ENCODE data around the gene FNBP1L. TPM values are rescaled to one million over a fixed set of nuclear protein-coding genes. Genes with fewer than 3 reads are reported as not detected.
"Not testable (repeated sequence)": the region's sequence is repeated elsewhere in the genome, so short reads cannot be mapped to it uniquely, and the experiment has no call there.

Gene FNBP1L
- total RNA-seq, 8 experiments from 2014 or later: 4.8 to 189 (median 125) TPM

- WGBS, 10 experiments: 17 to 100% (median 45%) methylated on average over 3 to 8 of the region's 9 CpGs
- H3K4me1 ChIP-seq (replicated peaks in 1 of 2): peaks cover 13 to 19% of the 10 kb centered on the region in 2 donors
- peak; percentile 50 to 92 (median 86) for ATAC-seq (replicated peaks in 6 of 8)
- H3K4me3 ChIP-seq: no peak overlapping the region
- no peak overlapping the region for H3K27ac ChIP-seq
- in situ Hi-C loops (cut with MboI; ENCODE audit: low pct_unique_long_range_greater_than_20kb in 2 of 9, low sequenced_read_pairs in 9 of 9, unreplicated experiment in 9 of 9): no loop called here
These were observed 105.0 kb downstream of the FNBP1L start for GRCh38 chr1:93552741-93553455.

DNA sequence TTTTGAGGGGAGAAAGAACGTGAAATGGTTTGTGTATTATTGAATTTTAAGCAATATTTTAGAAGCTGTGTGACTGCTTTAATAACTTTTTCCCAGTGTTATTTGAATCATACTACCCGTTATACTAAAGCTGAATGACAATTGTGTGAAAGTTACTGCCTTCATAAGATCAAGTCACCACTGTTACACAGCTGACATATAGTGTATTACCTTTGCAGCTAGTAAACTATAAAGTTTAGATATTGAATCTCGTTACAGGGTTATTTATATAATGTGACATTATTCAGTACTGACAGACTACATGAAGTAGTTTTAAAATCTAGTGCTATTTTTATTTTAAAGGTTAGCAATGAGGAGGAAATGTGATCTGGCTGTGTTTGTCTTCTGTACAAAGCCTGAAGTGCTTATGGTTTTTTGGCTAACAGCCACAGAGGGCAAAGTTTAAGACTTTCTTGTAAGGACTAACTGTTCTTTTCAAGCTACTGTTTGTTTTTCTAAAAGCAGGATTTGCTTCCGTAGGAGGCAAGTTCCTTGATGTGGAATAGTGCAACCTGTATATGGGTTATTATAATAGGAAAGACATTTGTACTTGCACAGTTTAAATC, 106.1 kb downstream of the FNBP1L start:
- H3K27ac ChIP-seq; in situ Hi-C loops (cut with MboI; ENCODE audit: low pct_unique_long_range_greater_than_20kb in 2 of 9, low sequenced_read_pairs in 9 of 9, unreplicated experiment in 9 of 9); H3K4me3 ChIP-seq; ATAC-seq (replicated peaks in 6 of 8): not testable (repeated sequence)
- H3K4me1 ChIP-seq (replicated peaks in 1 of 2): peaks cover 13 to 19% of the 10 kb centered on the region in 2 donors
- WGBS, 10 experiments: 60 to 92% (median 83%) methylated on average over 1 to 4 of the region's 4 CpGs; no CpG with 5 or more reads in 1 of the 10 experiments

- H3K4me1 ChIP-seq (replicated peaks in 1 of 2): peaks cover 13 to 19% of the 10 kb centered on the region in 2 donors
- no peak overlapping the region for H3K27ac ChIP-seq
- no peak for ATAC-seq (replicated peaks in 6 of 8)
- 81 to 98% (median 93%) methylated on average over 4 to 7 of the region's 7 CpGs for WGBS, 10 experiments
- in situ Hi-C loops (cut with MboI; ENCODE audit: low pct_unique_long_range_greater_than_20kb in 2 of 9, low sequenced_read_pairs in 9 of 9, unreplicated experiment in 9 of 9): no loop called here
- H3K4me3 ChIP-seq: no peak overlapping the region
These were observed 107.3 kb downstream of the FNBP1L start for GRCh38 chr1:93554883-93555872.

- peaks cover 13 to 19% of the 10 kb centered on the region in 2 donors for H3K4me1 ChIP-seq (replicated peaks in 1 of 2)
- no peak overlapping the region for H3K4me3 ChIP-seq
- in situ Hi-C loops (cut with MboI; ENCODE audit: low pct_unique_long_range_greater_than_20kb in 2 of 9, low sequenced_read_pairs in 9 of 9, unreplicated experiment in 9 of 9): no loop called here
- no peak overlapping the region for H3K27ac ChIP-seq
- ATAC-seq (replicated peaks in 6 of 8): no peak
- 83 to 100% (median 90%) methylated on average over 1 to 2 of the region's 2 CpGs; no CpG with 5 or more reads in 3 of the 10 experiments for WGBS, 10 experiments
These were observed 108.4 kb downstream of the FNBP1L start for GRCh38 chr1:93556291-93556690.

GRCh38 chr1:93559045-93559444, 111.1 kb downstream of the FNBP1L start:
- no peak overlapping the region for H3K27ac ChIP-seq
- in situ Hi-C loops (cut with MboI; ENCODE audit: low pct_unique_long_range_greater_than_20kb in 2 of 9, low sequenced_read_pairs in 9 of 9, unreplicated experiment in 9 of 9): no loop called here
- WGBS, 10 experiments: 79 to 100% (median 96%) methylated on average over 2 of the region's 2 CpGs
- no peak for ATAC-seq (replicated peaks in 6 of 8)
- H3K4me1 ChIP-seq (replicated peaks in 1 of 2): no peaks in the 10 kb centered on the region
- H3K4me3 ChIP-seq: no peak overlapping the region

- H3K27ac ChIP-seq: no peak overlapping the region
- no peaks in the 10 kb centered on the region for H3K4me1 ChIP-seq (replicated peaks in 1 of 2)
- H3K4me3 ChIP-seq: no peak overlapping the region
- no peak for ATAC-seq (replicated peaks in 6 of 8)
- in situ Hi-C loops (cut with MboI; ENCODE audit: low pct_unique_long_range_greater_than_20kb in 2 of 9, low sequenced_read_pairs in 9 of 9, unreplicated experiment in 9 of 9): no loop called here
These were observed 111.8 kb downstream of the FNBP1L start for GRCh38 chr1:93559695-93560094.

DNA sequence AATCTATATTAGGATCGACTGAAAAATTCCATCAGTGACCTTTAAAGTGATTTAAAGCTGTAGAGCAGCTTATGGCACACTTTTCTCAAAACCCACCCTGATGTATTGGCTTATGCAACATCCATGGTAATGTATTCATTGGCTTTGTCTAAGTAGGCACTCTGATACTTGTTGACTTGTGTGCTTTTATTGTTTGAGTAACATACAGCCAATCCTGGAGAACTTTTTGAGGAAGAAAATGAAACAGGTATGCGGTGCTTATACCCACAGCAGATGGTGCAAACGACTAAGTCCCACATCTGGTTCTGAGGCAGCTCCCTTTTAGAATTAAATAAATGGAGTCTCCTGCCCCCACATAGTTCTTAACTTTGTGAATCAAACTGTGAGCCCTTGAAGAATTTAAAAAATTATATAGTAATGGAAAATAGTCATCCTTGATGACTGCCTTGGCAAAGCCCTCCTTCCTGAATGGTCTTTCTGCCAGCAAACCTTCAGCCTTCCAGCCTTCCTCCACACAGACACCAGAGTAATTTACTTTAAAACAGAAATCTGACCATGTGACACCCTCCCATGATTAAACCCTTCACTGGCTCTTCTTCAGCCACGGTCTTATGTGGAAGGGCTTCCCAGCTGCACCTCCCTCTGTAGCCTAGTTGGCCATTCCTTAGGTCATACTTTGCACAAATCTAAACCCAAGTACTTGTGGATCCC, 117.7 kb downstream of the FNBP1L start:
- no peak overlapping the region for H3K27ac ChIP-seq
- no peaks in the 10 kb centered on the region for H3K4me1 ChIP-seq (replicated peaks in 1 of 2)
- H3K4me3 ChIP-seq: no peak overlapping the region
- no peak for ATAC-seq (replicated peaks in 6 of 8)
- in situ Hi-C loops (cut with MboI; ENCODE audit: low pct_unique_long_range_greater_than_20kb in 2 of 9, low sequenced_read_pairs in 9 of 9, unreplicated experiment in 9 of 9): no loop called here
- WGBS, 10 experiments: 40 to 100% (median 95%) methylated on average over 1 to 4 of the region's 4 CpGs; no CpG with 5 or more reads in 3 of the 10 experiments

DNA sequence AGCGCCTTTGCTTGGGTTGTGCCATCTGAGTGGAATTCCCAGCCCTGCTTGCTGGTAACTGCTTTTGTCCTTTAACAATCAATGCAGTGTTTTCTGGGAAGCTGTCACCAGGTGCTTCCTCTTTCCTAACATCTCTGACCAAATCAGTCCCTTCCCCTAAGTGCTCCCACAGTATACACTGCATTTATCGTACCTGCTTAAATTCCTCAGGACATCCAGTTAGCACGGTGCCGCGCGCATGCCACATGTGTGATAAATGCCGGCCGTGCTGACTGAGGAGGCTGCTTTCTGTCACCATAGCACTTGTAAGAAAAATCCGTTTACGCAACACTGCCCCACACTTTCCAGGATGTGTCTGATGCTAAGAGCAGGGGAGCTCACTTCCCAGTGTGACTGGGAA, 118.3 kb downstream of the FNBP1L start:
- ATAC-seq (replicated peaks in 6 of 8): peak in 1 of 8 experiments; percentile 36
- Histone ChIP-seq H3K4me3 (no peak overlapping the region), H3K27ac (no peak overlapping the region), H3K4me1 (replicated peaks in 1 of 2) (no peaks in the 10 kb centered on the region)
- WGBS, 10 experiments: 91 to 100% (median 95%) methylated on average over 1 to 10 of the region's 10 CpGs; no CpG with 5 or more reads in 1 of the 10 experiments
- in situ Hi-C loops (cut with MboI; ENCODE audit: low pct_unique_long_range_greater_than_20kb in 2 of 9, low sequenced_read_pairs in 9 of 9, unreplicated experiment in 9 of 9): no loop called here

GRCh38 chr1:93567255-93567918, 119.5 kb downstream of the FNBP1L start:
- Histone ChIP-seq H3K4me3 (no peak overlapping the region), H3K27ac (peak overlapping the region in 1 of 2 donors; percentile 22), H3K4me1 (replicated peaks in 1 of 2) (no peaks in the 10 kb centered on the region)
- 20 to 88% (median 79%) methylated on average over 1 to 12 of the region's 15 CpGs for WGBS, 10 experiments
- peak in 7 of 8 experiments; percentile 87 to 98 (median 96) for ATAC-seq (replicated peaks in 6 of 8)
- in situ Hi-C loops (cut with MboI; ENCODE audit: low pct_unique_long_range_greater_than_20kb in 2 of 9, low sequenced_read_pairs in 9 of 9, unreplicated experiment in 9 of 9): no loop called here

DNA sequence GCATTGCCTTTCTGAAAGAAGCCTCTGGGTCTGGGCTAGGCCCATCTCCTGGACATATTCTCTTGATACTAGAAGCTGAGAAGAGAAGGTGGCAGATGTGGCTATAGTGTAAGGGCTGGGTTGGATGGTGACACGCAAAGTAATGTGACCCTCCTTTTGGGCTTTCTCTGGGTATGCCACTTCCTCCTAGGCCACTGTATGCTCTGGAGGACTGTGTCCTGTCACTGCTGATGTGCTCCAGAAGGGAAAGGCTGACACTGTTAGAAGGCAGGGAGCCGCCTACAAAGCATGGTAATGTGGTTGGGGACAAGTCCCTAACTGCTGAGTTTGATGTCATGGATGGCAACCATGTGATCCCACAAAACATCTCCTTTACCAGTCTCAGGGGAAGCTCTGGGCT, 121.6 kb downstream of the FNBP1L start:
- no peak for ATAC-seq (replicated peaks in 6 of 8)
- no peak overlapping the region for H3K27ac ChIP-seq
- 83 to 100% (median 100%) methylated on average over 1 to 2 of the region's 2 CpGs; no CpG with 5 or more reads in 4 of the 10 experiments for WGBS, 10 experiments
- in situ Hi-C loops (cut with MboI; ENCODE audit: low pct_unique_long_range_greater_than_20kb in 2 of 9, low sequenced_read_pairs in 9 of 9, unreplicated experiment in 9 of 9): no loop called here
- H3K4me1 ChIP-seq (replicated peaks in 1 of 2): no peaks in the 10 kb centered on the region
- H3K4me3 ChIP-seq: no peak overlapping the region

- in situ Hi-C loops (cut with MboI; ENCODE audit: low pct_unique_long_range_greater_than_20kb in 2 of 9, low sequenced_read_pairs in 9 of 9, unreplicated experiment in 9 of 9): no loop called here
- ATAC-seq (replicated peaks in 6 of 8): no peak
These were observed 123.8 kb downstream of the FNBP1L start for GRCh38 chr1:93571623-93572310.

More at GRCh38 chr1:93571623-93572310, 123.8 kb downstream of the FNBP1L start:
- Histone ChIP-seq H3K4me1 (replicated peaks in 1 of 2) (peaks cover 5 to 13% of the 10 kb centered on the region in 2 donors), H3K4me3 (no peak overlapping the region), H3K27ac (no peak overlapping the region)
- WGBS, 10 experiments: 91 to 100% (median 99%) methylated on average over 2 to 12 of the region's 12 CpGs; no CpG with 5 or more reads in 4 of the 10 experiments

Data from motor neuron (in vitro differentiated cells).